A549 (cell line): ENCODE measurements around the gene ANO2.

Experiments
- CBX2 ChIP-seq: fragments of 200-600 bp; sonication (generic); IDR thresholded peaks from 2 replicates; pipeline ENCODE4 v1.6.1; 2016; ENCODE audit warnings: low read depth, mild to moderate bottlenecking, borderline replicate concordance
- CEBPB ChIP-seq, 2 experiments: fragments of >200 bp in 1 of 2; sonication (Bioruptor Twin) in 1 of 2; formaldehyde crosslinking in 1 of 2; IDR thresholded peaks; 2 replicates each; pipeline ENCODE4 v1.6.1; 2012 to 2016
- CTCF ChIP-seq: fragments of >200 bp; sonication (Bioruptor Twin); formaldehyde crosslinking; IDR thresholded peaks from 3 replicates; pipeline ENCODE4 v1.5.1; 2016
- MAFK ChIP-seq: fragments of 450-650 bp; IDR thresholded peaks from 2 replicates; pipeline ENCODE4 v1.6.1; 2014; ENCODE audit not compliant: partially characterized antibody
- MYC ChIP-seq: IDR thresholded peaks from 2 replicates; pipeline ENCODE4 v1.6.1; 2012; ENCODE audit warnings: mild to moderate bottlenecking, inconsistent platforms, low read length, improper control_type of control experiment, borderline replicate concordance
- PHF8 ChIP-seq: fragments of 200-600 bp; sonication (generic); IDR thresholded peaks from 2 replicates; pipeline ENCODE4 v1.6.1; 2016; ENCODE audit warnings: low read depth, mild to moderate bottlenecking, antibody characterized with exemption, moderate library complexity, borderline replicate concordance
- POLR2A ChIP-seq: IDR thresholded peaks from 2 replicates; pipeline ENCODE4 v1.6.1; 2012; ENCODE audit warnings: mild to moderate bottlenecking, low read length
- USF2 ChIP-seq: fragments of 450-650 bp; IDR thresholded peaks from 2 replicates; pipeline ENCODE4 v1.6.1; 2014; ENCODE audit warnings: antibody characterized with exemption

- TF ChIP-seq CTCF (no peak), MYC (no peak), USF2 (no peak), CEBPB (IDR thresholded peaks at IDR 0.05) (no peak), POLR2A (no peak), CBX2 (no peak), PHF8 (no peak), MAFK (no peak)
Measured at GRCh38 chr12:5797661-5798060, 147.4 kb downstream of the ANO2 start.
